Endothelial cell of umbilical vein (primary cell): Measurements from ENCODE around the gene ARRDC2.

Experiments used
- EZH2 ChIP-seq: IDR thresholded peaks from 2 replicates; pipeline ENCODE4 v1.6.1; 2012; ENCODE audit warnings: borderline replicate concordance, low read depth, mild to moderate bottlenecking, moderate library complexity, low read length, inconsistent platforms; ENCODE audit not compliant: severe bottlenecking
- TF ChIP-seq, protein P1 (sequence below), 2 donors: IDR thresholded peaks; 1 replicate in 1 of 2; 2 replicates in 1 of 2; pipeline ENCODE4 v1.5.1; 2011; ENCODE audit warnings: low read length in 2 of 2, mild to moderate bottlenecking in 2 of 2, moderate library complexity in 2 of 2, control low read depth in 1 of 2, inconsistent platforms in 1 of 2, low read depth in 1 of 2; ENCODE audit not compliant: insufficient read depth in 1 of 2; ENCODE audit errors: extremely low read depth in 1 of 2

DNA sequence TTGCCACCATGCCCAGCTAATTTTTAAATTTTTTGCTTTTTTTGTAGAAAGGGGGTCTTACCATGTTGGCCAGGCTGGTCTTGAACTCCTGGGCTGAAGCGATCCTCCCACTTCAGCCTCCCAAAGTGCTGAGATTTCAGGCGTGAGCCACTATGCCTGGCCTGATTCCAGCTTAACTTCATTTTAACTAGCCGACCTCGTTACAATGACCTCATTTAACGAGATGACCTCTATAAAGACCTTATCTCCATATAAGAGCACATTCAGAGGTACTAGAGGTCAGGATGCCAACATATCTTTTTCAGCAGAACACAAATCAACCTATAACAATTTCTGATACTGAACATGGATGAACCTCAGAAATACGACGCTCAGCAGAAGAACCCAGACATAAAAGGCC lies 30.5 kb upstream of the ARRDC2 start:
- no peak for TF ChIP-seq EZH2
- TF ChIP-seq, protein P1, sequence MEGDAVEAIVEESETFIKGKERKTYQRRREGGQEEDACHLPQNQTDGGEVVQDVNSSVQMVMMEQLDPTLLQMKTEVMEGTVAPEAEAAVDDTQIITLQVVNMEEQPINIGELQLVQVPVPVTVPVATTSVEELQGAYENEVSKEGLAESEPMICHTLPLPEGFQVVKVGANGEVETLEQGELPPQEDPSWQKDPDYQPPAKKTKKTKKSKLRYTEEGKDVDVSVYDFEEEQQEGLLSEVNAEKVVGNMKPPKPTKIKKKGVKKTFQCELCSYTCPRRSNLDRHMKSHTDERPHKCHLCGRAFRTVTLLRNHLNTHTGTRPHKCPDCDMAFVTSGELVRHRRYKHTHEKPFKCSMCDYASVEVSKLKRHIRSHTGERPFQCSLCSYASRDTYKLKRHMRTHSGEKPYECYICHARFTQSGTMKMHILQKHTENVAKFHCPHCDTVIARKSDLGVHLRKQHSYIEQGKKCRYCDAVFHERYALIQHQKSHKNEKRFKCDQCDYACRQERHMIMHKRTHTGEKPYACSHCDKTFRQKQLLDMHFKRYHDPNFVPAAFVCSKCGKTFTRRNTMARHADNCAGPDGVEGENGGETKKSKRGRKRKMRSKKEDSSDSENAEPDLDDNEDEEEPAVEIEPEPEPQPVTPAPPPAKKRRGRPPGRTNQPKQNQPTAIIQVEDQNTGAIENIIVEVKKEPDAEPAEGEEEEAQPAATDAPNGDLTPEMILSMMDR (IDR thresholded peaks at IDR 0.05; ENCODE audit: extremely low read depth in 1 of 2, insufficient read depth in 1 of 2, low read depth in 1 of 2, low read length in 2 of 2), result no peak
